GM19372 (cell line): ENCODE data around the gene CCDC66.
"Not testable (repeated sequence)": the region's sequence is repeated elsewhere in the genome, so short reads cannot be mapped to it uniquely, and the experiment has no call there.

Experiments used
- ATAC-seq: cut with Tn5 transposase; IDR thresholded peaks from one replicate; pipeline ENCODE4 v1.9.1; 2021; ENCODE audit warnings: mild to moderate bottlenecking, low read depth, moderate library complexity; ENCODE audit not compliant: unreplicated experiment

Gene CCDC66

DNA sequence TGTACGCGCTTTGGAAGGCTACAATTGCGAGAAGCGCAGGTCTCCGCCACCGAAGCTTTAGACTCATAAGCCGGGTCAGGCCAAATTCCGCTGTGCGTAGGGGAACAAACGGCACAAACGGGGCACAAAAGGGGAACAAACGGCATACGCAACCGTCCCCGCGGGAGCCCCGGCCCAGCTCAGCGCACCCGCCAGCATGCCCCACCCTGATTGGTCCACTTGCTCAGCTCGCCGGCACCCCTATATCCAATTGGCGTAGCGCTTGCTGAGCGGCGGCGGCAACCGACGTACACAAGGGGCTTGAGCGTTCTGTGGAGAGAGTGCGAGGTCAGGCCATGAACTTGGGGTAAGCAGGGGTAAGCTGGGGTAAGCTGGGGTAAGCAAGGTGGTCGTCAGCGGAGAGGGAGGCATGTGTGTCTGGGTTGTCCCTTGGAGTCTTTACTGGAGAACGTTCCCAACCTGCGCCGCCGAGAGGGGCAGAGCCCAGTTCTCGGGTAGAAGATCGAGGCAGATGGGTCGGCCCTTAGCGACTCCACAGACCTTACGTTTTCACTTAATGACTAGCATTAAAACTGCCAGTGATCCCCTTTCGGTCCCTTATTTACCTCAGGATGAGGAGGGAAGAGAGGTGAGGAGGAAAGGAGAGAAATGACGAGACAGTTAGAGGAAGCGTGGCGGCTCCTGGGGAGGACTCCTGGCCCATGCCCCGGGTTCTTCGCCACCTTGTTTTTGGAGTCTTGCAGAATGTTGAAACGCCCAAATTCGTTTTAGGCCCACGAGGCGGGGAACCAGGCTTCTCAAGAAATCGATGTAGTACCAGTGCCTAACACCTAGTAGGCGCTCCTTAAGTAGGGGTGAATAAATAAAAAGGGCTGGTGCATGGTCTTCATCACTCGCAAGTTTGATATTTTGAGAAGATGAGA lies at the start of gene CCDC66:
Gene CCDC66, plus strand, starts transcription at position 268 of the 923 bp plus-strand sequence. Its CDS starts 68 bp downstream, at position 336.
- ATAC-seq, result peak; percentile 99

DNA sequence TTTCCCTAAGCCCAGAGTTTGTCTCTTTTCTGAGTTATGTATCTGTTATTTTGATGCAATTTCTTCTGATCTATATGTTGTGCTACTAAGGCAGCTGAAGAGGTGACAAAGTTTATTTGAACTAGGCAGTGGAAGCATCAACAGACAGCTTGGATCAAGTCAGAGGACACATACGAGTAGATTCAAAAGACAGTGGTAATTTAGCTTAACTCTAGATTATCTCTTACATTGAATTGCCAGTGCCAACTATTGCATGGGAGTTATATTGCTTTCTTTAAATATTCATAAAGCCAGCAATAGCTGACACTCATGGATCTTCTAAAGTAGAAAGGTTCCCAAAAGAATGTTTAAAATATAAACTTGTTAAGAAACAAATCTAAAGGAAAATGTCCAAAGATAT lies 37.3 kb upstream of the CCDC66 start:
- no peak for ATAC-seq

DNA sequence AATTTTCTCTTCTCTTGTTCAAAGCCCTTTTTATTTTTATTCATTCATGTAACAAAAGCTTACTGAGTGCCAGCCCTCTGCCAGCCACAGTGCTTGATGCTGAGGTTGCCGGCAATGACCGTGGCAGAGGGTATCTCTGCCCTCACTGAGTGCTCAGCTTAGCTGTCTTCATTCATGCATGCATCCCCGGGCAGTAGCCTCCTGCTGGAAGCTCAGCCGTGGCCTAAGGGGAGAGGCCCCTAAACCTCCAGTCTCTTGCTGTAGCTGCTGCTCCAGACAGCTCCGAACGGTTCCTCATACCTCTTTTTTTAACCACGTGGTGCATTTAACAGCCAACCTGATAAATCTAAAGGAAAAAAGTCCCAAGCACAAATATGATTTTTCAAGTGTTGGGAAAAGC lies 34.6 kb upstream of the CCDC66 start:
- no peak for ATAC-seq

DNA sequence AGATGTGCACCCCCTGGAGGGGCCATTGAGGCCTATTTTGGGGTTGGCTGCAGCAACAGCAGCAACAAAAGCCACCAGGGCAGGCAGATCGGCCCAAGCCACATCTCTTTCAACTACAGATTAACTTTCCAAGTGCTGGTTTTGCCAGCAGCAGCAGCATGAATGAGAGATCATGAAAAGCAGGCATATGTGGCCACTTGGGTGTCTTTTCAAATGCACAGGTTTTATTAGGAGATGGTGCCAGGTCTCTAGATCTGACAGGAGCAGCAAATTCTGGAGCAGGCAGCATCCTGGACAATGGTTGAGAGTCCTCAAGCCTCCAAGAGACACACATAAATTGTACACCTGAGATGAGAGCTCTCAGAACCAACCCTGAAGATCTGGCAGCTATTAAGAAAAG lies 31.7 kb upstream of the CCDC66 start:
- no peak for ATAC-seq

DNA sequence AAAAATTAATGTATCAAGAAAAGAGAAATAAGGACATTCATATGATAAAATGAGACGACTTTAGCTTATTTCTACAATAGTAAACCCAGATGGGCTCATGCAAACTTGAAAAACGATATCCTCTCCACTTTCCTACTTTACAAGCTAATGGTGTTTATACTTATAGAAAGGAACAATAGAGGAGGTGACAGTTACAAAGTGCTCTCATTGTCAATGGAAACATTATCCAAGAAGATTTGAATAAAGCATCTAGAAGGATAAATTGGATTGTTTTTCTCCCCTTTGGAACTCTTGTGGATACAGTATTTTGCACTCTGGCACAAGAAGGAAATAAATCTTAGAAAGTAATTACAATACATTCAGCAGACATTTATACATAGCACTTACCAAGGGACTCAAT lies 20.2 kb upstream of the CCDC66 start:
- no peak for ATAC-seq

DNA sequence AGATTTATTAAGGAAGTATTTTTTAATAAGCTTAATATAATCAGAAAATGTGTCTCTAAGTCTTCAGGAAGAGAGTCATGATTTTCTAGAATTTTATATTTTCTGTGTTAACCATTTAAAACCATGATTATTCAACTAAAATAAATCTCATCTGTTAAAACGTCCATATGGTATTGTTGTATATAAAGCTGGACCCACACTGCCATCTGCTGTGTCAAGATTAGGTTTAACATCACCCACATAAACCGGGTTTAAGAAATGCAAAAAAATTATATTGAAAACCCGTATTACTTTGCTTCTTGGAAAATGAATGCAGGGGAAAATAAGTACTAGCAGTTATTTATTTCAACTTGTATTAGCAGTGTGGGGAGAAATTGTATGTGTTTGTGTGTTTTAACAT lies 9.5 kb upstream of the CCDC66 start:
- no peak for ATAC-seq

DNA sequence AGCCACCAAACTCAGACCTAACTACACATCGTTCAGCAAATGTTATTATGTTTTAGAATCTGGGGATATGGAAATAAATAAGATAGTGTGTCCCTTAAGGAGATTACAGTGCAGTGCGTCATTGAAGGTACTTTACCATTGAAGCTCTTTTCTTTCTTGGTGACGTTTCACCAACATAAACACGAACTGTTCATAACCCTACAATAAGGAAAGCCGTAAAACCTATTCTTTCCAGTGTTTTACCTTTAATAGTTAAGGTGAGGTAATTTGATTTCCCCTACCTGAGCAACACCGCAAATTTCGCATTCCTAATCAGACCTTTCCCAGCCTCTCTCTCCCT lies 826 bp downstream of the CCDC66 start:
- ATAC-seq, result no peak

DNA sequence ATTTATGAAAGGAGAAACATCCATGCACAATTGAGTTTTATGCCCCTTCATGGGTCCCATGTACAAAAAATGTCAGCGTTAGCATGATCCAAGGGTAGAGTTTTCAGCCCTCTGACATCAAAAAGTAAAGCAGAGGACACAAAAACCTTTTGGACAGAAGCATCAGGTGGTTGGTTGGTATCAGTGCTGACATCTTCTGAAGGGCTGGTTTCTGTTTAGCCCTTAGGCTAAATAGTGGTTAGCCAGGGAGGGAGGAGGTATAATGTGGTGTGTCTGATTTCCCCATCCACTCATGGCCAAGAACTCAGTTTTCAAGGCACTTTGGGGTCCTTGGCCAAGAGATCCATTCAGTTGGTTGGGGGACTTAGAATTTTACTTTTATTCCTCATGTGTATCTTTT lies 16.5 kb downstream of the CCDC66 start:
- no peak for ATAC-seq

DNA sequence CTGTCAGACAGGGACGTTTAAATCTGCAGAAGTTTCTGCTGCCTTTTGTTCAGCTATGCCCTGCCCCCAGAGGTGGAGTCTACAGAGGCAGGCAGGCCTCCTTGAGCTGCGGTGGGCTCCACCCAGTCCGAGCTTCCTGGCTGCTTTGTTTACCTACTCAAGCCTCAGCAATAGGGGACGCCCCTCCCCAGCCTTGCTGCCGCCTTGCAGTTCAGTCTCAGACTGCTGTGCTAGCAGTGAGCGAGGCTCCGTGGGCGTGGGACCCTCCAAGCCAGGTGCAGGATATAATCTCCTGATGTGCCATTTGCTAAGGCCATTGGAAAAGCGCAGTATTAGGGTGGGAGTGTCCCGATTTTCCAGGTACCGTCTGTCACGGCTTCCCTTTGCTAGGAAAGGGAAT lies 25.0 kb downstream of the CCDC66 start:
- ATAC-seq, result not testable (repeated sequence)

DNA sequence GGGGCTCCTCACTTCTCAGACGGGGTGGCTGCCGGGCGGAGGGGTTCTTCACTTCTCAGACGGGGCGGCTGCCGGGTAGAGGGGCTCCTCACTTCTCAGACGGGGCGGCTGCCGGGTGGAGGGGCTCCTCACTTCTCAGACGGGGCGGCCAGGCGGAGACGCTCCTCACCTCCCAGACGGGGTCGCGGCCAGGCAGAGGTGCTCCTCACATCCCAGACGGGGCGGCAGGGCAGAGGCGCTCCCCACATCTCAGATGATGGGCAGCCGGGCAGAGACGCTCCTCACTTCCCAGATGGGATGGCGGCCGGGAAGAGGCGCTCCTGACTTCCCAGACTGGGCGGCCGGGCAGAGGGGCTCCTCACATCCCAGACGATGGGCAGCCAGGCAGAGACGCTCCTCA lies 27.3 kb downstream of the CCDC66 start:
- not testable (repeated sequence) for ATAC-seq

DNA sequence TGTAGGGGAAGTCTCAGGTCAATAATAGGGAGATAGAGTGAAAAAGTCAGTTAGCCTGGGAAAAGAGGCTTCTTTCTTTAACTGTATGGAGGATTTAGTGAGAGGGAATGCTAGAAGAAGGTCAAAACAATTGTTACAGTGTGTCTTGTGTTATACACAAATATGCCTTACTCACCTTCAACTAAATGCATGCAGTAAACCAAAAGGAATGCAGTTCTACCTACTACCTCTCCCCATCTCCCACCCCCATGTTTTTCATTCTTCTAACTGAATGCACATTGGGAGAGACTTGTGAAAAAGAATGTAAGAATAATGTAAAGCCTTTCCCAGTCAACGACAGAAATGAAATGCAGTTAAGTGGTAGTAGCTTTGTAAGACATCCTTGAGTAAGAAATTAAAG lies 33.8 kb downstream of the CCDC66 start:
- ATAC-seq, result no peak

DNA sequence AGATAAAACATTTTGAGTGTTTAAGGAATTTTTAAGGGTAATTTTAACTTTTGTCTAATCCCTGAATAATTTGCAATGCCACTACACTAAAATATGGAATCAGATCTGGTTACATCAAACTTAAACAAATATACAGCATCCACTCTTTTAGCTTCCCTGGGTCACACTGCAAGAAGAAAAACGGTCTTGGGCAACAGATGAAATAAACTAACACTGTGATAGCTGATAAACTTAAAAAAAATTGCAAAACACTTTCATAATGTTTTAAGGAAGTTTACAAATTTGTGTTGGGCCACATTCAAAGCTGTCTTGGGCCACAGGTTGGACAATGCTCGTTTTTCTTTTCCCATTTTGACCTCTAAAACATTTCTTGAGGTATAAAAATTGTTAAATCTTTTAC lies 34.3 kb downstream of the CCDC66 start:
- ATAC-seq, result no peak

DNA sequence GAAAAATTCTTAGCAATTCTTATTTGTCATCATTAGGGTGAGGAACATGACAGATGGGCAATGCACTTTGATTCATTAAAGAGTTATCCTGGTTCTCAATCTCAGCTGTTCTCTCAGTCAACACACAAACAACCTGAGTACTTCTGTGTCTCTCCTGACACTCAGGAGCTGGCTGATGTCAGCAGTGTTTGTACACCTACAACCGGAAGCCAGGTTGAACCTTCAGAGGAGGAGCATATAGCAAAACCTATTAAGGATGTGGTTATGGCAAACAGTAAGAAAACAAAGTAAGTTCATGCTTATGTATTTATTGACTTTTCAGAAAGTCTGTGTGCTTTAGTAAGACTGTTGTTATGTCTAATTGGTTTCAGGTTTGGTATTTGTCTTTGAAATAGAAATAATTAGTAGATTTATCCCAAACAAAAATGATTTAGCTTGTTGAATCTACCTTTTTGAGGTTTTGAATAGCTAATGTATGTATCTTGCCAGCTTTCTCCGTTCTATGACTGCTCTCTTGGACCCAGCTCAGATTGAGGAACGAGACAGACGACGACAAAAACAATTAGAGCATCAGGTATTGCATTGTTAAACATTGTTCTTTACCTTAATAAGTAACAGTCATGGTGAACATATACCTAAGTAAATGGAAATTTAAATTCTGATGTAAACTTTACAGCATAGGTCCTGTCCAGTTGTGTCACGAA lies 36.6 kb downstream of the CCDC66 start:
- ATAC-seq, result no peak

DNA sequence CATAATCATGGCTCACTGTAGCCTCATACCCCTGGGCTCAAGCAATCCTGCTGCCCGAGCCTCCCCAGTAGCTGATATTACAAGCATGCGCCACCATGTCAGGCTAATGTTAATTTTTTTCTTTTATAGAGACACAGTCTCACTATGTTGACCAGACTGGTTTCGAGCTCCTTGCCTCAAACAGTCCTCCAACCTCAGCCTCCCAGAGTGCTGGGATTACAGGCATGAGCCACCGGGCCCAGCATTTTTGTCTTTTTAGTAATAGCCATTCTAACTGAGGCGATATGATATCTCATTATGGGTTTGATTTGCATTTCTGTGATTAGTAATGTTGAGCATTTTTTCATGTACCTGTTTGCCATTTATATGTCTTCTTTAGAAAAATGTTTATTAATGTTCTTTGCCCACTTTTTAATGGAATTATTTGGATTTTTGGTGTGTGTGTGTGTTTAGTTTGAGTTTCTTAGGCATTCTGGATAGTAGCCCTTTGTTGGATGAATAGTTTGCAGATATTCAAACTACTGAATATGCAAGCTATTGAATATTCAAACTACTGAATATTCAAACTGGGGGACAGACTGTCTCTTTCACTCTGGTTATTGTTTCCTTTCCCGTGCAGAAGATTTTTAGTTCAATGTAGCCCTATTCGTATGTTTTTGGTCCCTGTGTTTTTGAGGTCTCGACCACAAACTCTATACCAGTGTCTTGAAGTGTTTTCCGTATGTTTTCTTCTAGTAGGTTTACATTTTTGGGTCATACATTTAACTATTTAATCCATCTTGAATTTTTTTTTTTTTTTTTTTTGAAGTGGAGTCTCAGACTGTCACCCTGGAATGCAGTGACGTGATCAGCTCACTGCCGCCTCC lies 39.2 kb downstream of the CCDC66 start:
- no peak for ATAC-seq

DNA sequence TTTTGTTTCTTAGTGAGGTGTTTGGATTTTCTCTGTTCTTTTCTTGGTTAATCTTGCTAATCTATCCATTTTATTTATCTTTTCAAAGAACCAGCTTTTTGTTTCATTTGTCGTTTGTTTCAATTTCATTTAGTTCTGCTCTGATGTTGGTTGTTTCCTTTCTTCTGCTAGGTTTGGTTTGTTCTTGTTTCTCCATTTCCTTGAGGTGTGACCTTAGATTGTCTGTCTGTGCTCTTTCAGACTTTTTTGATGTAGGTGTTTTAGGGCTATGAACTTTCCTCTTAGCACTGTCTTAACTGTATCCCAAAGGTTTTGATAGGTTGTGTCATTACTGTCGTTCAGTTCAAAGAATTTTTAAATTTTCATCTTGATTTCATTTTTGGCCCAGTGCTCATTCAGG lies 51.5 kb downstream of the CCDC66 start:
- ATAC-seq, result not testable (repeated sequence)

DNA sequence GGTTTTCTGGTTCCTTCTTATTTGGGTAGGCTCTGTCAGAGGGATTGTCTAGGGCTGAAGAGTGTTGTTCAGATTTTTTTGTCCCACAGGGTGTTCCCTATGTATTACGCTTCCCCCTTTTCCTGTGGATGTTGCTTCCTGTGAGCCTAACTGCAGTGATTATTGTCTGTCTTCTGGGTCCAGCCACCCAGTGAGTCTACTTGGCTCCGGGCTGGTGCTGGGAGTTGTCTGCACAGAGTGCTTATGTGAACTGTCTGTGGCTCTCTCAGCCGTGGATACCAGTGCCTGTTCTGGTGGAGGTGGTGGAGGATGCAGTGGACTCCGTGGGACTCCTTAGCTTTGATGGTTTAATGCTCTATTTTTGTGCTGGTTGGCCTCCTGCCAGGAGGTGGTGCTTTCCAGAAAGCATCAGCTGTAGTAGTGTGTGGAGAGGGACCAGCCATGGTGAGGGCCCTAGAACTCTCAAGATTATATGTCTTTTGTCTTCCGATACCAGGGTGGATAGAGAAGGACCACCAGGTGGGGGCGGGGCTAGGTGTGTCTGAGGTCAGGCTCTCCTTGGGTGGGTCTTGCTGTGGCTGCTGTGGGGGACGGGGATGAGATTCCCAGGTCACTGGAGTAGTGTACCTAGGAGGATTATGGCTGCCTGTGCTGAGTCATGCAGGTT lies 53.8 kb downstream of the CCDC66 start:
- ATAC-seq, result no peak

DNA sequence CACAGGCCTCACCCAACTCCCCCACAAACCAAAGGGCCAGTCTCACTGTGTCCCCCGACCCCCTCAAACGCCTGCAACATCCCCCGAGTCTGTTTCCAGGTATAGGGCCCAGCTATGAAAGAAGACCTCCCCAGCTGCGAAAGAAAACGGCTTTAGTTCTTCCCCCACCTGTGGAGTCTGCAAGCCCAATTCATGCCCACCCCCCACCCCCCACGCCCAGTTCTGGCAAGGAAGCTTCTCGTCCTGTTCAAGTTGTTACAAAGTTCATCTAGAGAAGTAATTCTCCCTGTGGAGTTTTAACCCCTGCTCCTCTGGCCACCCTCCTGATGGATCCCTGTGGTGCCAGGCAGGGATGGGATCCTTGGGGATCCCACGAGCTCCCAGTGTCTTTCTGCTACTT lies 54.4 kb downstream of the CCDC66 start:
- ATAC-seq, result no peak

DNA sequence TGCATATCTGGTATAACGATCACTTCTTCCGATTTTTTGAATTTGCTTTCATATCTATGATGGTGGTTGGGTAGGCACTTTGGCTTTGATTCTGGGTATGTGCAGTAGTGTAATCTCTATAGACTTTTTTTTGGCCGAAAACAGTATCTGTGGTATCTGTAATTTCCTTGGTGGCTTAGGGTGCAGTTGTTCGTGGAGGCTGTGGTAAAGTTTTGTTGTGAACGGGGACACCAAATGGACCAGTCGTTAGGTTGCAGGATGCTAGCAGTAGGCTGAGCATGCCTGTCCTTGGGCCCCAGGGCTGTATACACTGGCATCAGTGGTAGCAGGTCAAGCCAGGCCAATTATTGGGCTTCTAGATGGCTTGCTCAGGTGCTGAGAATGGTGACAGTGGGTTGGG lies 55.2 kb downstream of the CCDC66 start:
- no peak for ATAC-seq

DNA sequence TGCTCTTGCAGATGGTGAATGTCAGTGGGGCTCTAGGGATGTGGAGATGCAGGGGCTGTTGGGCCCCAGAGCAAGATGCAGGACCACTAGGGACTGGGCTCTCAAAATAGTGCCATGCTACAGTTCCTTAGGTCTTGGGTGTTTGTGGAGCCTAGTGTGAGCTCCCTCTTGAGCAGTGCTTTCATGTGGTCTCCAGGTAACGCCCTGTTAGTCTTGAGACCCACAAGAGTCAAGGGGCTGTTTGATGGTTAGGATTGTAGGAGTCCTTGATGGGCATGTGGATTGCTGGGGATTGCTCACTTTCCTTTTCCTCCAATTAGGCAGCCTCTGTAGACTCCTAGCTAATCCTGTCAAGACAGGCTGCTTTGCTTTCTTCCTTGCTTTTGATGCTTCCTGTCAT lies 56.0 kb downstream of the CCDC66 start:
- ATAC-seq, result no peak

DNA sequence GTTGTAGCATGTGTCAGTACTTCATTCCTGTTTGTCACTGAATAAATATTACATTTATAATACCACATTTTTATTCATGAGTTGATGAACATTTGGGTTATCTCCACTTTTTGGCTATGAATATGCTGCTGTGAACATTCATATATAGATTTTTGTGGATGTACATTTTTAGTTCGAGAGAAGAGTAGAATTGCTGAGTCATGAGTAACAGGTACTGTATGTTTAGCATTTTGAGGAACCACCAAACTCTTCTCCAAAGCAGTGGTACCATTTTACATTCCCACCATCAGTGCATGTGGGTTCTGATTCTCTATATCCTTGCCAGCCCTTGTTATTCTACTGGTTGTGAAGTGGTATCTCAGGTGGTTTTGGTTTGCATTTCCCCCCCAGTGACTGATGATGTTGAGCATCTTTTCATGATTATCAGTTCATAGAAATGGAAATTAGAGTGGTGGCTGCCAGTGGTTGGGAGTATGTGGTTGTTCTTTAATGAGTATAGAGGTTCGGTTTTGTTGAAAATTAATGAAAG lies 59.6 kb downstream of the CCDC66 start:
- ATAC-seq, result no peak
